Memory B cell (primary cell): Measurements from ENCODE around the gene SAFB.
"Not testable (repeated sequence)": the region's sequence is repeated elsewhere in the genome, so short reads cannot be mapped to it uniquely, and the experiment has no call there.

Experiments
- ATAC-seq: fragments of 150-1000 bp; cut with Tn5 transposase; 2 replicates; pipeline ENCODE4 v1.10.0; 2021; ENCODE audit warnings: low read depth, mild to moderate bottlenecking, moderate library complexity
- DNase-seq, 2 donors: peaks; one replicate each; pipeline ENCODE4 v3.0.0; 2022; ENCODE audit warnings: low spot score in 2 of 2
- H3K27ac Mint-ChIP-seq: one replicate; pipeline ENCODE4 v1.8.0; 2022; ENCODE audit warnings: mild to moderate bottlenecking, moderate library complexity, mixed read lengths
- H3K27me3 Mint-ChIP-seq: one replicate; pipeline ENCODE4 v1.8.0; 2022; ENCODE audit warnings: mixed read lengths
- H3K36me3 Mint-ChIP-seq: one replicate; pipeline ENCODE4 v1.8.0; 2022; ENCODE audit warnings: mild to moderate bottlenecking, mixed read lengths
- H3K4me1 Mint-ChIP-seq: one replicate; pipeline ENCODE4 v1.8.0; 2022; ENCODE audit warnings: mixed read lengths
- H3K4me3 Mint-ChIP-seq: one replicate; pipeline ENCODE4 v1.8.0; 2022; ENCODE audit warnings: mild to moderate bottlenecking, moderate library complexity, mixed read lengths
- H3K9me3 Mint-ChIP-seq: one replicate; pipeline ENCODE4 v1.8.0; 2022; ENCODE audit warnings: mixed read lengths

The SAFB gene

GRCh38 chr19:5693195-5694166 lies 70.6 kb downstream of the SAFB start:
- DNase-seq (no peak), ATAC-seq (no peak)
- no peak overlapping the region for H3K4me3 Mint-ChIP-seq
- peaks cover 20% of the 10 kb centered on the region for H3K36me3 Mint-ChIP-seq
- no peaks in the 10 kb centered on the region for H3K27me3 Mint-ChIP-seq
- H3K27ac Mint-ChIP-seq, result peak overlapping the region; percentile 47
- peaks cover 29% of the 10 kb centered on the region for H3K4me1 Mint-ChIP-seq
- no peaks in the 10 kb centered on the region for H3K9me3 Mint-ChIP-seq

GRCh38 chr19:5694167-5694955 lies 71.5 kb downstream of the SAFB start:
- H3K27ac Mint-ChIP-seq, result peak overlapping the region; percentile 20
- H3K27me3 Mint-ChIP-seq, result no peaks in the 10 kb centered on the region
- H3K36me3 Mint-ChIP-seq, result peaks cover 25% of the 10 kb centered on the region
- peaks cover 30% of the 10 kb centered on the region for H3K4me1 Mint-ChIP-seq
- no peaks in the 10 kb centered on the region for H3K9me3 Mint-ChIP-seq
- ATAC-seq, result no peak
- H3K4me3 Mint-ChIP-seq, result no peak overlapping the region
- no peak for DNase-seq

GRCh38 chr19:5694956-5695648 lies 72.2 kb downstream of the SAFB start:
- no peak for DNase-seq
- peaks cover 25% of the 10 kb centered on the region for H3K36me3 Mint-ChIP-seq
- no peak overlapping the region for H3K4me3 Mint-ChIP-seq
- no peak overlapping the region for H3K27ac Mint-ChIP-seq
- H3K4me1 Mint-ChIP-seq, result peaks cover 26% of the 10 kb centered on the region
- H3K9me3 Mint-ChIP-seq, result no peaks in the 10 kb centered on the region
- no peak for ATAC-seq
- no peaks in the 10 kb centered on the region for H3K27me3 Mint-ChIP-seq

GRCh38 chr19:5695649-5696195 lies 72.8 kb downstream of the SAFB start:
- Mint-ChIP-seq H3K4me3 (no peak overlapping the region), H3K27ac (no peak overlapping the region), H3K36me3 (peaks cover 21% of the 10 kb centered on the region), H3K4me1 (peaks cover 22% of the 10 kb centered on the region), H3K27me3 (no peaks in the 10 kb centered on the region), H3K9me3 (no peaks in the 10 kb centered on the region)
- no peak for ATAC-seq
- no peak for DNase-seq

- no peak overlapping the region for H3K4me3 Mint-ChIP-seq
- peaks cover 17% of the 10 kb centered on the region for H3K4me1 Mint-ChIP-seq
- H3K27me3 Mint-ChIP-seq, result no peaks in the 10 kb centered on the region
- ATAC-seq (no peak), DNase-seq (no peak)
- peaks cover 23% of the 10 kb centered on the region for H3K36me3 Mint-ChIP-seq
- H3K9me3 Mint-ChIP-seq, result no peaks in the 10 kb centered on the region
- peak overlapping the region; percentile 79 for H3K27ac Mint-ChIP-seq
Measured at GRCh38 chr19:5696196-5697021, 73.5 kb downstream of the SAFB start.

GRCh38 chr19:5697022-5697889 lies 74.4 kb downstream of the SAFB start:
- Mint-ChIP-seq H3K4me1 (peaks cover 17% of the 10 kb centered on the region), H3K9me3 (no peaks in the 10 kb centered on the region), H3K4me3 (no peak overlapping the region), H3K27me3 (no peaks in the 10 kb centered on the region), H3K36me3 (peaks cover 26% of the 10 kb centered on the region), H3K27ac (peak overlapping the region; percentile 79)
- ATAC-seq, result no peak
- no peak for DNase-seq

GRCh38 chr19:5697890-5698634 lies 75.2 kb downstream of the SAFB start:
- ATAC-seq, result no peak
- Mint-ChIP-seq H3K27ac (no peak overlapping the region), H3K4me1 (peaks cover 9% of the 10 kb centered on the region), H3K4me3 (no peak overlapping the region), H3K27me3 (no peaks in the 10 kb centered on the region), H3K36me3 (peaks cover 24% of the 10 kb centered on the region), H3K9me3 (no peaks in the 10 kb centered on the region)
- no peak for DNase-seq

- H3K27ac Mint-ChIP-seq, result no peak overlapping the region
- no peaks in the 10 kb centered on the region for H3K9me3 Mint-ChIP-seq
- H3K36me3 Mint-ChIP-seq, result peaks cover 24% of the 10 kb centered on the region
- no peak for DNase-seq
- no peaks in the 10 kb centered on the region for H3K27me3 Mint-ChIP-seq
- peaks cover 7% of the 10 kb centered on the region for H3K4me1 Mint-ChIP-seq
- ATAC-seq, result peak; percentile 78
- no peak overlapping the region for H3K4me3 Mint-ChIP-seq
Measured at GRCh38 chr19:5698635-5699422, 75.9 kb downstream of the SAFB start.

- H3K36me3 Mint-ChIP-seq, result peaks cover 17% of the 10 kb centered on the region
Measured at GRCh38 chr19:5700455-5701092, 77.7 kb downstream of the SAFB start.

GRCh38 chr19:5702053-5702410 lies 79.1 kb downstream of the SAFB start:
- not testable (repeated sequence) for H3K9me3 Mint-ChIP-seq, H3K27ac Mint-ChIP-seq, H3K4me3 Mint-ChIP-seq, H3K27me3 Mint-ChIP-seq, ATAC-seq, DNase-seq, H3K4me1 Mint-ChIP-seq
- H3K36me3 Mint-ChIP-seq, result peaks cover 16% of the 10 kb centered on the region

More at GRCh38 chr19:5700455-5701092, 77.7 kb downstream of the SAFB start:
- no peak for ATAC-seq
- H3K4me3 Mint-ChIP-seq, result no peak overlapping the region
- peaks cover 7% of the 10 kb centered on the region for H3K4me1 Mint-ChIP-seq
- H3K27ac Mint-ChIP-seq, result no peak overlapping the region
- no peaks in the 10 kb centered on the region for H3K9me3 Mint-ChIP-seq
- DNase-seq, result no peak
- H3K27me3 Mint-ChIP-seq, result no peaks in the 10 kb centered on the region
